ENCODE data around the gene TMEM108.

- TF ChIP-seq CTCF (IDR thresholded peaks at IDR 0.05) (no peak), ZFX (IDR thresholded peaks at IDR 0.05; ENCODE audit: borderline replicate concordance) (no peak)
Measured at GRCh38 chr3:133400006-133400515, 361.9 kb downstream of the TMEM108 start, which contains the start of gene BFSP2.

All from 22Rv1 (cell line).